H9 (cell line): ENCODE results near the gene SPIRE2. TPM values are rescaled to one million over a fixed set of nuclear protein-coding genes. Genes with fewer than 3 reads are reported as not detected.

Experiments used
- DNase-seq: peaks from one replicate; pipeline ENCODE4 v3.0.0-alpha.2; 2017
- H2AFZ ChIP-seq: one replicate; pipeline ENCODE4 v1.6.1; 2013; ENCODE audit warnings: mild to moderate bottlenecking, low read length, control low read depth, moderate library complexity
- H2AK5ac ChIP-seq: 2 replicates; pipeline ENCODE4 v1.6.1; 2013; ENCODE audit warnings: low read length, control low read depth, mixed read lengths; ENCODE audit not compliant: insufficient read length
- H2BK120ac ChIP-seq: one replicate; pipeline ENCODE4 v1.6.1; 2013; ENCODE audit warnings: low read depth, mild to moderate bottlenecking, low read length, control low read depth, inconsistent platforms; ENCODE audit not compliant: poor library complexity, severe bottlenecking
- H2BK12ac ChIP-seq: 2 replicates; pipeline ENCODE4 v1.6.1; 2013; ENCODE audit warnings: low read length, control low read depth, mixed read lengths, low read depth; ENCODE audit not compliant: insufficient read length
- H2BK15ac ChIP-seq: 2 replicates; pipeline ENCODE4 v1.6.1; 2013; ENCODE audit warnings: low read depth, low read length, control low read depth
- H2BK20ac ChIP-seq: one replicate; pipeline ENCODE4 v1.6.1; 2013; ENCODE audit warnings: low read depth, mild to moderate bottlenecking, low read length, control low read depth, inconsistent platforms; ENCODE audit not compliant: poor library complexity, severe bottlenecking
- H2BK5ac ChIP-seq: 2 replicates; pipeline ENCODE4 v1.6.1; 2013; ENCODE audit warnings: low read length, control low read depth, mixed read lengths; ENCODE audit not compliant: insufficient read length
- H3K14ac ChIP-seq: 2 replicates; pipeline ENCODE4 v1.6.1; 2013; ENCODE audit warnings: low read length, control low read depth; ENCODE audit not compliant: insufficient read depth
- H3K18ac ChIP-seq: 2 replicates; pipeline ENCODE4 v1.6.1; 2013; ENCODE audit warnings: low read depth, mild to moderate bottlenecking, mixed read lengths, low read length, control low read depth; ENCODE audit not compliant: insufficient read length
- H3K23ac ChIP-seq: 2 replicates; pipeline ENCODE4 v1.6.1; 2013; ENCODE audit warnings: low read length, control low read depth, mixed read lengths, low read depth; ENCODE audit not compliant: insufficient read length
- H3K23me2 ChIP-seq: 2 replicates; pipeline ENCODE4 v1.6.1; 2013; ENCODE audit warnings: low read depth, mild to moderate bottlenecking, mixed read lengths, low read length, control low read depth; ENCODE audit not compliant: insufficient read length, poor library complexity, severe bottlenecking
- H3K27ac ChIP-seq: 2 replicates; pipeline ENCODE4 v1.5.1; 2013; ENCODE audit warnings: low read length, control low read depth, mixed read lengths, low read depth; ENCODE audit not compliant: insufficient read length
- H3K27me3 ChIP-seq: 2 replicates; pipeline ENCODE4 v1.6.1; 2013; ENCODE audit warnings: low read length, control low read depth, inconsistent platforms; ENCODE audit not compliant: insufficient read depth
- H3K4ac ChIP-seq: 2 replicates; pipeline ENCODE4 v1.6.1; 2013; ENCODE audit warnings: low read depth, mild to moderate bottlenecking, control low read depth, inconsistent platforms, low read length, moderate library complexity
- H3K4me1 ChIP-seq: 2 replicates; pipeline ENCODE4 v1.6.1; 2013; ENCODE audit warnings: low read length, control low read depth, inconsistent platforms; ENCODE audit not compliant: insufficient read depth
- H3K4me2 ChIP-seq: 2 replicates; pipeline ENCODE4 v1.6.1; 2013; ENCODE audit warnings: low read length, control low read depth, mixed read lengths; ENCODE audit not compliant: insufficient read length, insufficient read depth
- H3K56ac ChIP-seq: 2 replicates; pipeline ENCODE4 v1.6.1; 2013; ENCODE audit warnings: low read depth, mild to moderate bottlenecking, mixed read lengths, low read length, control low read depth; ENCODE audit not compliant: insufficient read length
- H3K79me1 ChIP-seq: 2 replicates; pipeline ENCODE4 v1.6.1; 2013; ENCODE audit warnings: low read depth, mild to moderate bottlenecking, moderate library complexity, low read length, control low read depth, inconsistent platforms; ENCODE audit not compliant: insufficient read depth, poor library complexity, severe bottlenecking
- H3K79me2 ChIP-seq: 2 replicates; pipeline ENCODE4 v1.6.1; 2013; ENCODE audit warnings: low read length, control low read depth, inconsistent platforms; ENCODE audit not compliant: insufficient read depth
- H3K9ac ChIP-seq: 2 replicates; pipeline ENCODE4 v1.6.1; 2013; ENCODE audit warnings: low read length, control low read depth, mixed read lengths; ENCODE audit not compliant: insufficient read length; ENCODE audit errors: extremely low read depth
- H3K9me3 ChIP-seq: one replicate; pipeline ENCODE4 v1.6.1; 2013; ENCODE audit warnings: low read depth, low read length, inconsistent platforms; ENCODE audit not compliant: control insufficient read depth
- H3T11ph ChIP-seq: one replicate; pipeline ENCODE4 v1.6.1; 2013; ENCODE audit warnings: mild to moderate bottlenecking, low read length, control low read depth, inconsistent platforms
- H4K20me1 ChIP-seq: one replicate; pipeline ENCODE4 v1.6.1; 2013; ENCODE audit not compliant: control insufficient read depth, insufficient read length, insufficient read depth
- H4K5ac ChIP-seq: 2 replicates; pipeline ENCODE4 v1.6.1; 2013; ENCODE audit warnings: low read depth, mild to moderate bottlenecking, mixed read lengths, low read length, control low read depth; ENCODE audit not compliant: insufficient read length
- H4K8ac ChIP-seq: replicated peaks from 2 replicates; pipeline ENCODE4 v1.6.1; 2013; ENCODE audit warnings: low read length, control low read depth, mixed read lengths, low read depth; ENCODE audit not compliant: insufficient read length
- H4K91ac ChIP-seq: 2 replicates; pipeline ENCODE4 v1.6.1; 2013; ENCODE audit warnings: low read depth, mild to moderate bottlenecking, moderate library complexity, mixed read lengths, low read length, control low read depth; ENCODE audit not compliant: insufficient read length
- H3K27ac Mint-ChIP-seq, 3 experiments: 2 replicates in 2 of 3; 3 replicates in 1 of 3; pipeline ENCODE4 v1.8.0; 2020 to 2021; ENCODE audit warnings: mixed read lengths in 3 of 3, mild to moderate bottlenecking in 1 of 3, moderate library complexity in 1 of 3
- H3K27me3 Mint-ChIP-seq: 2 replicates; pipeline ENCODE4 v1.8.0; 2021; ENCODE audit warnings: low read depth, mild to moderate bottlenecking, moderate library complexity, mixed read lengths
- H3K36me3 Mint-ChIP-seq, 3 experiments: 2 replicates in 2 of 3; 3 replicates in 1 of 3; pipeline ENCODE4 v1.8.0; 2020 to 2021; ENCODE audit warnings: low read depth in 3 of 3, mixed read lengths in 3 of 3; ENCODE audit not compliant: insufficient read depth in 1 of 3
- H3K4me1 Mint-ChIP-seq, 2 experiments: 2 replicates each; pipeline ENCODE4 v1.8.0; 2020; ENCODE audit warnings: mixed read lengths in 2 of 2
- H3K4me3 Mint-ChIP-seq, 2 experiments: 2 replicates in 1 of 2; 3 replicates in 1 of 2; pipeline ENCODE4 v1.8.0; 2020 to 2021; ENCODE audit warnings: mild to moderate bottlenecking in 2 of 2, mixed read lengths in 2 of 2, moderate library complexity in 1 of 2
- H3K9me3 Mint-ChIP-seq, 2 experiments: 2 replicates in 1 of 2; 3 replicates in 1 of 2; pipeline ENCODE4 v1.8.0; 2020; ENCODE audit warnings: mild to moderate bottlenecking in 2 of 2, mixed read lengths in 2 of 2, moderate library complexity in 1 of 2
- WGBS: extraction: QIAGEN DNeasy Blood & Tissue Kit; methylation state at CpG from one replicate; pipeline ENCODE4 v1.1.7; 2013; ENCODE audit warnings: missing lambda C conversion rate, low lambda C conversion rate, mixed read lengths; ENCODE audit not compliant: insufficient read length; ENCODE audit errors: extremely low coverage; 5-methylcytosine and 5-hydroxymethylcytosine counted together
- total RNA-seq: library from RNA; stranded (reverse); gene quantifications from 2 replicates; pipeline ENCODE4 v1.2.1, GENCODE V29; 2021
- TF ChIP-seq, protein P1 (sequence below): fragments of 200-600 bp; sonication (generic); conservative IDR thresholded peaks from 3 replicates; pipeline ENCODE4 v1.8.0; 2021; ENCODE audit warnings: antibody characterized with exemption, mild to moderate bottlenecking

The SPIRE2 gene
- total RNA-seq, 1 experiment from 2014 or later, result 6.9 TPM

DNA sequence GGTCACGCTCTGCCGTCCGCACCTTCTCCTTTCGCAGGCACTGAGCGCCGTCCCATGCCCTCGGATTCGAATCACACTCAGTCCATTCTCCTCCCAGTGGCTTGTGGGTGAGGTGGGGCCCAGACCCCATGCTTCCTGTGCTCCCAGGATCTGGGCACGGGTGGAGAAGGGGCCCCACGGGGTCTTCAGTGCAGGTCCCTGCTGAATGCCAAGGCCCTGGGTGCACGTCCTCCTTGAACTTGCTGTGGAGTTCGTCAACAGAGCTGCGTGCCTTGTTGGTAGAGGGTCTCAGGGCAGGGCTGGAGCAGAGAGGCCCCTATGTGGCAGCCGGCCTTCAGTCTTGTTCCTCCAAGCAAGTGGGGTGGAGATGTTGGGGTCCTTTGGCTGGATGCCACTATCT is 83.1 kb downstream of the SPIRE2 start:
- WGBS, result no CpG with 5 or more reads among the region's 14 CpGs
- no peak overlapping the region for H3K27ac ChIP-seq
- no peaks in the 10 kb centered on the region for H3K79me1 ChIP-seq
- no peak overlapping the region for H3K4ac ChIP-seq
- Mint-ChIP-seq H3K9me3 (peaks cover 6 to 13% of the 10 kb centered on the region in 2 experiments; a peak in 3 of 5 replicates), H3K36me3 (peaks cover 24 to 38% (median 32%) of the 10 kb centered on the region in 3 experiments; a peak in 6 of 7 replicates), H3K27ac (peak overlapping the region in 2 of 3 experiments; percentile 15 to 49; a peak in 1 of 7 replicates), H3K4me3 (no peak overlapping the region), H3K27me3 (no peaks in the 10 kb centered on the region), H3K4me1 (peaks cover 2 to 5% of the 10 kb centered on the region in 2 experiments; a peak in 2 of 4 replicates)
- no peak overlapping the region for H4K5ac ChIP-seq
- no peak overlapping the region for H4K91ac ChIP-seq
- no peak overlapping the region for H2BK120ac ChIP-seq
- no peak overlapping the region for H4K8ac ChIP-seq
- peaks cover 7% of the 10 kb centered on the region for H3K9me3 ChIP-seq
- no peak overlapping the region for H2BK12ac ChIP-seq
- H2AK5ac ChIP-seq, result no peak overlapping the region
- no peak overlapping the region for H3K56ac ChIP-seq
- H2BK15ac ChIP-seq, result no peak overlapping the region
- H3K4me2 ChIP-seq, result no peak overlapping the region
- H2BK20ac ChIP-seq, result no peak overlapping the region
- H3K79me2 ChIP-seq, result no peaks in the 10 kb centered on the region
- H2AFZ ChIP-seq, result no peak overlapping the region
- no peak for DNase-seq
- H3K4me1 ChIP-seq, result no peaks in the 10 kb centered on the region
- H3K14ac ChIP-seq, result no peak overlapping the region
- H3T11ph ChIP-seq, result no peak overlapping the region
- H3K18ac ChIP-seq, result no peak overlapping the region
- no peak overlapping the region for H3K23ac ChIP-seq
- H2BK5ac ChIP-seq, result no peak overlapping the region
- H3K23me2 ChIP-seq, result no peaks in the 10 kb centered on the region
- no peak overlapping the region for H3K9ac ChIP-seq
- H4K20me1 ChIP-seq, result no peaks in the 10 kb centered on the region
- TF ChIP-seq, protein P1, sequence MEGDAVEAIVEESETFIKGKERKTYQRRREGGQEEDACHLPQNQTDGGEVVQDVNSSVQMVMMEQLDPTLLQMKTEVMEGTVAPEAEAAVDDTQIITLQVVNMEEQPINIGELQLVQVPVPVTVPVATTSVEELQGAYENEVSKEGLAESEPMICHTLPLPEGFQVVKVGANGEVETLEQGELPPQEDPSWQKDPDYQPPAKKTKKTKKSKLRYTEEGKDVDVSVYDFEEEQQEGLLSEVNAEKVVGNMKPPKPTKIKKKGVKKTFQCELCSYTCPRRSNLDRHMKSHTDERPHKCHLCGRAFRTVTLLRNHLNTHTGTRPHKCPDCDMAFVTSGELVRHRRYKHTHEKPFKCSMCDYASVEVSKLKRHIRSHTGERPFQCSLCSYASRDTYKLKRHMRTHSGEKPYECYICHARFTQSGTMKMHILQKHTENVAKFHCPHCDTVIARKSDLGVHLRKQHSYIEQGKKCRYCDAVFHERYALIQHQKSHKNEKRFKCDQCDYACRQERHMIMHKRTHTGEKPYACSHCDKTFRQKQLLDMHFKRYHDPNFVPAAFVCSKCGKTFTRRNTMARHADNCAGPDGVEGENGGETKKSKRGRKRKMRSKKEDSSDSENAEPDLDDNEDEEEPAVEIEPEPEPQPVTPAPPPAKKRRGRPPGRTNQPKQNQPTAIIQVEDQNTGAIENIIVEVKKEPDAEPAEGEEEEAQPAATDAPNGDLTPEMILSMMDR, result no peak
- no peaks in the 10 kb centered on the region for H3K27me3 ChIP-seq
